Stimulated activated CD8-positive, alpha-beta memory T cell treated with anti-CD3 and anti-CD28 coated beads, Interleukin-12 subunit alpha, Interleukin-12 subunit beta, amount 100 ng/mL, for 24 hours (primary cell): Measurements from ENCODE around the gene ZNRF1.

Experiments
- DNase-seq: peaks from one replicate; pipeline ENCODE4 v3.0.0-alpha.2; 2020; ENCODE audit errors: extremely low read depth

ZNRF1 gene

GRCh38 chr16:75148311-75149195 lies 149.7 kb downstream of the ZNRF1 start, which contains the start of gene ZFP1:
TSS of gene ZFP1 (plus strand) at chr16:75148524. CDS start at chr16:75152952, 4,428 bp downstream.
- peak; percentile 78 for DNase-seq

- DNase-seq: no peak
Measured at GRCh38 chr16:75151798-75152197, 153.0 kb downstream of the ZNRF1 start.

DNA sequence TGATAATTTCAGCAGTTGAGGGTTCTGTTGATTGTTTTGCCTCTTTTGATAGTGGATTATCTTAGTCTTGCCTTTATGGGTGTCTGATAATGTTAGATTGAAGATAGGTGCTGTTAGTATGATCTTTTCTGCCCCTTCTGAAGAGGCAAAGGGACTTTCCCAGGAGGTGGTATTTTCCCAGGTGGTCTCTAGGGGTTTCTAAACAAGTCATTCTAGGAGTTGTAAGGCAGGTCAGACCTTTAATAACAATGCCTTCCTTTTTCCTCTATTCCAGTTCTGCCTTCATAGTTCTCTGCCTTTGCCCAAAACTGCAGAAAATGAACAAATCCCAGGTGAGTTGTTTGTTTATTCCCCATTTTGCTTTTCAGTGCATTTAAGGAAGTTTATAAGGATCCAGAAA lies 153.8 kb downstream of the ZNRF1 start:
- no peak for DNase-seq

- no peak for DNase-seq
Measured at GRCh38 chr16:75160386-75160785, 161.6 kb downstream of the ZNRF1 start.
